HG03521 (cell line): Measurements from ENCODE around the gene DHX35.
A peak's percentile ranks its signal among the peaks of the same experiment; 100 is the strongest.

Experiments used
- ATAC-seq: cut with Tn5 transposase; IDR thresholded peaks from one replicate; pipeline ENCODE4 v1.9.1; 2021; ENCODE audit warnings: mild to moderate bottlenecking, moderate library complexity; ENCODE audit not compliant: unreplicated experiment

The DHX35 gene

GRCh38 chr20:38962044-38962927 is at the start of gene DHX35:
DHX35 (plus strand) TSS chr20:38962344; CDS start chr20:38962368, 24 bp downstream.
- peak; percentile 97 for ATAC-seq

- ATAC-seq = no peak
Measured at GRCh38 chr20:38915355-38915754, 46.8 kb upstream of the DHX35 start.

- no peak for ATAC-seq
Measured at GRCh38 chr20:38917657-38918056, 44.5 kb upstream of the DHX35 start.

GRCh38 chr20:38918172-38918571 is 44.0 kb upstream of the DHX35 start:
- no peak for ATAC-seq

- ATAC-seq = no peak
Measured at GRCh38 chr20:38919683-38920082, 42.5 kb upstream of the DHX35 start.

- ATAC-seq = no peak
Measured at GRCh38 chr20:38920411-38920810, 41.7 kb upstream of the DHX35 start.

- no peak for ATAC-seq
Measured at GRCh38 chr20:38920851-38921250, 41.3 kb upstream of the DHX35 start.

GRCh38 chr20:38924718-38925117 is 37.4 kb upstream of the DHX35 start:
- no peak for ATAC-seq

GRCh38 chr20:38926142-38926933 is 35.8 kb upstream of the DHX35 start, which contains the start of gene FAM83D:
FAM83D (plus strand) TSS chr20:38926417; CDS start chr20:38926443, 26 bp downstream.
- peak; percentile 84 for ATAC-seq

GRCh38 chr20:38926934-38927616 is 35.1 kb upstream of the DHX35 start:
- no peak for ATAC-seq

- no peak for ATAC-seq
Measured at GRCh38 chr20:38927902-38928578, 34.1 kb upstream of the DHX35 start.

- no peak for ATAC-seq
Measured at GRCh38 chr20:38930242-38930569, 31.9 kb upstream of the DHX35 start.

GRCh38 chr20:38931984-38932383 is 30.2 kb upstream of the DHX35 start:
- ATAC-seq = no peak

- ATAC-seq = no peak
Measured at GRCh38 chr20:38932457-38933120, 29.6 kb upstream of the DHX35 start.

GRCh38 chr20:38934530-38934929 is 27.6 kb upstream of the DHX35 start:
- ATAC-seq = no peak

- no peak for ATAC-seq
Measured at GRCh38 chr20:38935285-38935684, 26.9 kb upstream of the DHX35 start.

- no peak for ATAC-seq
Measured at GRCh38 chr20:38935967-38936407, 26.2 kb upstream of the DHX35 start.

- ATAC-seq = no peak
Measured at GRCh38 chr20:38937000-38937399, 25.1 kb upstream of the DHX35 start.

- ATAC-seq = no peak
Measured at GRCh38 chr20:38937978-38938473, 24.1 kb upstream of the DHX35 start.

GRCh38 chr20:38939686-38940085 is 22.5 kb upstream of the DHX35 start:
- ATAC-seq = no peak
